Erythroblast (primary cell): ENCODE measurements around the gene TTL.
"Not testable (repeated sequence)": the region's sequence is repeated elsewhere in the genome, so short reads cannot be mapped to it uniquely, and the experiment has no call there.

ENCODE experiments used
- GATA1 ChIP-seq: IDR thresholded peaks from 2 replicates; pipeline ENCODE4 v1.6.1; 2011; ENCODE audit warnings: low read depth, mild to moderate bottlenecking, control low read depth, low read length, moderate library complexity
- POLR2A ChIP-seq: IDR thresholded peaks from 2 replicates; pipeline ENCODE4 v1.6.1; 2011; ENCODE audit warnings: mild to moderate bottlenecking, low read length

DNA sequence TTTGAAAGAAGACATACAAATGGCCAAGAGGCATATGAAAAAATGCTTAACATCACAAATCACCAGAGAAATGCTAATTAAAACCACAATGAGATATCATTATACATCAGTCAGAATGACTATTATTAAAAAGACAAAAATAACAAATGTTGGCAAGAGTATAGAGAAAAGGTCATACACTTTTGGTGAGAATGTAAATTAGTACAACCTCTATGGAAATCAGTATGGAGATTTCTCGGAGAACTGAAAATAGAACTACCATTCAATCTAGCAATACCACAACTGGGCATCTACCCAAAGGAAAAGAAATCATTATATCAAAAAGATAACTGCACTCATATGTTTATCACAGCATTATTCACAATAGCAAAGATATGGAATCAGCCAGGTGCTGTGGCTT lies 37.7 kb upstream of the TTL start:
- TF ChIP-seq POLR2A, GATA1: not testable (repeated sequence)
